Trophoblast cell (in vitro differentiated cells and primary cell): ENCODE results near the gene KCNJ18.
"Not testable (repeated sequence)": the region's sequence is repeated elsewhere in the genome, so short reads cannot be mapped to it uniquely, and the experiment has no call there.

ENCODE experiments used
- DNase-seq, 2 donors: peaks; one replicate each; pipeline ENCODE4 v3.0.0-alpha.2; 2016
- H2AFZ ChIP-seq: 2 replicates; pipeline ENCODE4 v1.6.1; 2013; ENCODE audit warnings: low read length, moderate library complexity, mild to moderate bottlenecking; ENCODE audit not compliant: insufficient read depth, poor library complexity
- H2AK5ac ChIP-seq: 2 replicates; pipeline ENCODE4 v1.6.1; 2013; ENCODE audit warnings: mild to moderate bottlenecking, low read length
- H2BK120ac ChIP-seq: 2 replicates; pipeline ENCODE4 v1.6.1; 2013; ENCODE audit warnings: low read length, mild to moderate bottlenecking, moderate library complexity; ENCODE audit not compliant: insufficient read depth, poor library complexity
- H2BK12ac ChIP-seq: 2 replicates; pipeline ENCODE4 v1.6.1; 2013; ENCODE audit warnings: mild to moderate bottlenecking, low read length, moderate library complexity
- H2BK5ac ChIP-seq: 2 replicates; pipeline ENCODE4 v1.6.1; 2013; ENCODE audit warnings: low read length, low read depth, moderate library complexity, mild to moderate bottlenecking; ENCODE audit not compliant: poor library complexity
- H3K14ac ChIP-seq: 2 replicates; pipeline ENCODE4 v1.6.1; 2013; ENCODE audit warnings: mild to moderate bottlenecking, low read length
- H3K18ac ChIP-seq: 2 replicates; pipeline ENCODE4 v1.6.1; 2013; ENCODE audit warnings: mild to moderate bottlenecking, low read length
- H3K23ac ChIP-seq: 2 replicates; pipeline ENCODE4 v1.6.1; 2013; ENCODE audit warnings: low read length
- H3K27ac ChIP-seq: 2 replicates; pipeline ENCODE4 v1.5.1; 2013; ENCODE audit warnings: low read depth, mild to moderate bottlenecking, inconsistent platforms, low read length, moderate library complexity
- H3K27me3 ChIP-seq: 2 replicates; pipeline ENCODE4 v1.6.1; 2013; ENCODE audit warnings: inconsistent platforms, mild to moderate bottlenecking, low read length, moderate library complexity; ENCODE audit not compliant: insufficient read depth
- H3K36me3 ChIP-seq, 2 experiments: 1 replicate in 1 of 2; 2 replicates in 1 of 2; pipeline ENCODE4 v1.6.1; 2013; ENCODE audit warnings: low read length in 2 of 2, mild to moderate bottlenecking in 2 of 2, moderate library complexity in 1 of 2; ENCODE audit not compliant: insufficient read depth in 2 of 2, control insufficient read depth in 1 of 2
- H3K4ac ChIP-seq: 2 replicates; pipeline ENCODE4 v1.6.1; 2013; ENCODE audit warnings: low read depth, mild to moderate bottlenecking, low read length, moderate library complexity
- H3K4me1 ChIP-seq, 2 experiments: 1 replicate in 1 of 2; 2 replicates in 1 of 2; pipeline ENCODE4 v1.6.1; 2013; ENCODE audit warnings: low read length in 2 of 2, mild to moderate bottlenecking in 2 of 2, moderate library complexity in 1 of 2; ENCODE audit not compliant: insufficient read depth in 2 of 2, control insufficient read depth in 1 of 2
- H3K4me2 ChIP-seq: 2 replicates; pipeline ENCODE4 v1.6.1; 2013; ENCODE audit warnings: inconsistent platforms, mild to moderate bottlenecking, low read length, moderate library complexity
- H3K4me3 ChIP-seq: 2 replicates; pipeline ENCODE4 v1.5.1; 2013; ENCODE audit warnings: mild to moderate bottlenecking, low read depth, low read length, inconsistent platforms
- H3K79me1 ChIP-seq: one replicate; pipeline ENCODE4 v1.6.1; 2013; ENCODE audit warnings: low read length
- H3K79me2 ChIP-seq: 2 replicates; pipeline ENCODE4 v1.6.1; 2013; ENCODE audit warnings: low read length, mild to moderate bottlenecking; ENCODE audit not compliant: control insufficient read depth, insufficient read depth, poor library complexity
- H3K9ac ChIP-seq: 2 replicates; pipeline ENCODE4 v1.6.1; 2013; ENCODE audit warnings: mild to moderate bottlenecking, low read length
- H3K9me3 ChIP-seq: 2 replicates; pipeline ENCODE4 v1.6.1; 2013; ENCODE audit warnings: low read depth, mild to moderate bottlenecking, control low read depth, inconsistent platforms, low read length; ENCODE audit not compliant: insufficient read depth
- H4K12ac ChIP-seq: 2 replicates; pipeline ENCODE4 v1.6.1; 2013; ENCODE audit warnings: low read depth, mild to moderate bottlenecking, low read length, moderate library complexity
- H4K8ac ChIP-seq: 2 replicates; pipeline ENCODE4 v1.6.1; 2013; ENCODE audit warnings: low read depth, mild to moderate bottlenecking, low read length, moderate library complexity
- H4K91ac ChIP-seq: one replicate; pipeline ENCODE4 v1.6.1; 2013; ENCODE audit warnings: low read depth, mild to moderate bottlenecking, low read length, moderate library complexity
- WGBS: extraction: QIAGEN DNeasy Blood & Tissue Kit; methylation state at CpG from one replicate; pipeline ENCODE4 v1.1.7; 2013; ENCODE audit warnings: missing lambda C conversion rate; ENCODE audit not compliant: insufficient read length, insufficient coverage; ENCODE audit errors: extremely low coverage; 5-methylcytosine and 5-hydroxymethylcytosine counted together

The KCNJ18 gene

GRCh38 chr17:21742326-21742725 is 50.0 kb downstream of the KCNJ18 start:
- H3K4me3 ChIP-seq = no peak overlapping the region
- no peak overlapping the region for H3K9ac ChIP-seq
- H2BK120ac ChIP-seq = no peak overlapping the region
- no peak overlapping the region for H2BK12ac ChIP-seq
- H3K4ac ChIP-seq = no peak overlapping the region
- no peak overlapping the region for H3K27ac ChIP-seq
- DNase-seq = no peak
- H2BK5ac ChIP-seq = no peak overlapping the region
- H4K12ac ChIP-seq = no peak overlapping the region
- H4K8ac ChIP-seq = no peak overlapping the region
- no peak overlapping the region for H4K91ac ChIP-seq
- no peak overlapping the region for H2AFZ ChIP-seq
- H3K79me2 ChIP-seq = no peaks in the 10 kb centered on the region
- H3K4me1 ChIP-seq = no peaks in the 10 kb centered on the region
- H3K23ac ChIP-seq = no peak overlapping the region
- no peaks in the 10 kb centered on the region for H3K79me1 ChIP-seq
- no peak overlapping the region for H3K14ac ChIP-seq
- H3K9me3 ChIP-seq = peaks cover 21% of the 10 kb centered on the region
- H3K18ac ChIP-seq = no peak overlapping the region
- H3K4me2 ChIP-seq = no peak overlapping the region
- no peaks in the 10 kb centered on the region for H3K36me3 ChIP-seq
- no peak overlapping the region for H2AK5ac ChIP-seq
- H3K27me3 ChIP-seq = no peaks in the 10 kb centered on the region
- no CpG with 5 or more reads among the region's 13 CpGs for WGBS

- H3K4me3 ChIP-seq, DNase-seq, H3K14ac ChIP-seq, H2AFZ ChIP-seq, H2BK120ac ChIP-seq, H3K36me3 ChIP-seq, H3K4me2 ChIP-seq, H3K4me1 ChIP-seq, H3K23ac ChIP-seq, H3K4ac ChIP-seq, H2AK5ac ChIP-seq, H2BK12ac ChIP-seq, H3K27ac ChIP-seq, H4K12ac ChIP-seq, H3K79me1 ChIP-seq, H4K91ac ChIP-seq, H3K79me2 ChIP-seq, H3K27me3 ChIP-seq, H3K18ac ChIP-seq, H2BK5ac ChIP-seq, H3K9ac ChIP-seq, H4K8ac ChIP-seq: not testable (repeated sequence)
- H3K9me3 ChIP-seq = peaks cover 23% of the 10 kb centered on the region
- WGBS = no CpG with 5 or more reads among the region's 3 CpGs
These were observed 51.8 kb downstream of the KCNJ18 start for GRCh38 chr17:21744151-21744550.

GRCh38 chr17:21744621-21745020 is 52.3 kb downstream of the KCNJ18 start:
- not testable (repeated sequence) for H3K79me2 ChIP-seq, H2AFZ ChIP-seq, H3K27ac ChIP-seq, H3K79me1 ChIP-seq, H2BK5ac ChIP-seq, H2AK5ac ChIP-seq, H3K23ac ChIP-seq, H4K12ac ChIP-seq, H3K4ac ChIP-seq, H3K4me1 ChIP-seq, H3K18ac ChIP-seq, H3K4me3 ChIP-seq, H2BK120ac ChIP-seq, H3K27me3 ChIP-seq, H3K14ac ChIP-seq, H2BK12ac ChIP-seq, H3K9ac ChIP-seq, H3K36me3 ChIP-seq, H4K91ac ChIP-seq, DNase-seq, H4K8ac ChIP-seq, H3K4me2 ChIP-seq
- WGBS = no CpG with 5 or more reads among the region's 9 CpGs
- peaks cover 28% of the 10 kb centered on the region for H3K9me3 ChIP-seq

GRCh38 chr17:21745385-21746054 is 53.2 kb downstream of the KCNJ18 start:
- not testable (repeated sequence) for H2BK12ac ChIP-seq, H3K18ac ChIP-seq, H3K79me2 ChIP-seq, H3K4me2 ChIP-seq, H3K79me1 ChIP-seq, H3K36me3 ChIP-seq, H4K91ac ChIP-seq, H4K12ac ChIP-seq, H3K4me3 ChIP-seq, H3K14ac ChIP-seq, H2BK5ac ChIP-seq, H3K27me3 ChIP-seq, H3K4ac ChIP-seq, H3K4me1 ChIP-seq, H2BK120ac ChIP-seq, H3K27ac ChIP-seq, DNase-seq, H3K9ac ChIP-seq, H2AFZ ChIP-seq, H3K23ac ChIP-seq, H2AK5ac ChIP-seq, H4K8ac ChIP-seq
- H3K9me3 ChIP-seq = peaks cover 37% of the 10 kb centered on the region
- WGBS = no CpG with 5 or more reads among the region's 7 CpGs
